ENCODE data around the gene IL1R1.

- TF ChIP-seq CTCF (IDR thresholded peaks at IDR 0.05 in 2 of 3, conservative IDR thresholded peaks at IDR 0.05 in 1 of 3; ENCODE audit: control insufficient read depth in 2 of 3, extremely low read depth in 1 of 3, insufficient read depth in 1 of 3, low read depth in 3 of 3, low read length in 3 of 3): peak in 1 of 3 experiments; percentile 37; a peak in 2 of 6 replicates
- TF ChIP-seq CEBPB (IDR thresholded peaks at IDR 0.05; ENCODE audit: borderline replicate concordance in 1 of 2, low read depth in 2 of 2, low read length in 2 of 2): no peak
- TF ChIP-seq POLR2A (IDR thresholded peaks at IDR 0.05; ENCODE audit: low read depth, low read length): no peak
- TF ChIP-seq BHLHE40 (IDR thresholded peaks at IDR 0.05; ENCODE audit: borderline replicate concordance in 1 of 2, low read depth in 2 of 2, low read length in 1 of 2): no peak
- no peak for TF ChIP-seq RCOR1 (conservative IDR thresholded peaks at IDR 0.05; ENCODE audit: low read depth, low read length)
- TF ChIP-seq SIN3A (IDR thresholded peaks at IDR 0.05; ENCODE audit: low read depth, low read length): no peak
- no peak for TF ChIP-seq GABPA (IDR thresholded peaks at IDR 0.05; ENCODE audit: low read depth)
- no peak for TF ChIP-seq USF2 (IDR thresholded peaks at IDR 0.05; ENCODE audit: borderline replicate concordance, low read depth, low read length)
Measured at GRCh38 chr2:102166189-102166845, 23.8 kb downstream of the IL1R1 start.
